Forelimb muscle (tissue), 1 donor: ENCODE results near the gene LRRC23. TPM values are rescaled to one million over a fixed set of nuclear protein-coding genes. Genes with fewer than 3 reads are reported as not detected.
"Not testable (repeated sequence)": the region's sequence is repeated elsewhere in the genome, so short reads cannot be mapped to it uniquely, and the experiment has no call there.

Experiments
- DNase-seq: peaks from one replicate; pipeline ENCODE4 v3.0.0-alpha.2; 2013; ENCODE audit warnings: low read depth
- polyA plus RNA-seq: library from polyadenylated mRNA; unstranded; fragments of 120-200 nt; gene quantifications from one replicate; pipeline ENCODE4 v1.2.1, GENCODE V29; 2013; ENCODE audit not compliant: insufficient read length

The LRRC23 gene
- polyA plus RNA-seq, 1 donor = 10.5 TPM

DNA sequence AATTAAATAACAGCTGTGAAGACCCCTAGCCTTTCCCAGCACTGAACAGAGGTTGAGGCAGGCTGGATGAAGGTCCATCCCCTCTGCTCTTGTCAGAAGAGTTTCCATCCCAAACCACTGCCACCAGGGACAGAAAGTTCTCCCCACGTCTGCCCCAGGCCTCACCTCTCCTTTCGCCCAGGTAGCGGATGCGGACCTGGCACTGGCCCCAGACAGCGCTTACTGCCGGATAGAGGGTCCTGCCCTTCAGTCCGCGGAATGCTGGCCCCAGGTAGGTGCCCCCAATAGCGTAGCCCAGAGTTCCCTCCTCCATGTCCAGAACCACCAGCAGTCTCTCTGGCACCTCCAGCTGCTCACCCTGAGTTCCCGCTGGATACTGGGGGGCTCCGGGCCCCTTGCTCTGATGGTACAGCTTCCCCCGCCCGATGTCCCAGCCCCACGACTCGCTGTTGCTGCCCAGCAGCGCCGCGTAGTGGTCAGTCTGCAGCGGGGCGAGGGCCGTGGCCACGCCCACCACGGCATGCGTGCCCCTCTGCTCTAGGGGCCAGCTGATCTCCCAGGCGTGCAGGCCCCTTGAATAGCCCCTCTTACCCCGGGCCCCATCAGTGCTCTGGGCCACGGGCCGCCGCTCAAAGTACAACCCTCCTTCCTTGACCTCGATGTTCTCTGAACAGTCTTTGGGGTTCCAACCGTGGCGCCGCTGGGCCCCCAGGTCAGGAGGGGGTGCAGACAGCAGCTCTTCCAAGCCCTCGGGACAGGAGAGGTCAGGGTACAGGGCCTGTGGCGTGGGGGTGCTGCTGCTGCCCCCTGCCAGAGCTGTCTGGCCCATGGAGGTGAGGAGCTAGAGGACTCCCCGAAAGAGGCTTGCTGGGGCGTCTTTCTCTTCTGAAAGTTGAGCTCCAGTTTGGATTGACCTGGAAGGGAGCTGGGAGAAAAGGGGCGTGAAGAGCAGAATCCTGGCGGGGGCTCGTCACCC, 32.3 kb upstream of the LRRC23 start:
- DNase-seq = no peak

DNA sequence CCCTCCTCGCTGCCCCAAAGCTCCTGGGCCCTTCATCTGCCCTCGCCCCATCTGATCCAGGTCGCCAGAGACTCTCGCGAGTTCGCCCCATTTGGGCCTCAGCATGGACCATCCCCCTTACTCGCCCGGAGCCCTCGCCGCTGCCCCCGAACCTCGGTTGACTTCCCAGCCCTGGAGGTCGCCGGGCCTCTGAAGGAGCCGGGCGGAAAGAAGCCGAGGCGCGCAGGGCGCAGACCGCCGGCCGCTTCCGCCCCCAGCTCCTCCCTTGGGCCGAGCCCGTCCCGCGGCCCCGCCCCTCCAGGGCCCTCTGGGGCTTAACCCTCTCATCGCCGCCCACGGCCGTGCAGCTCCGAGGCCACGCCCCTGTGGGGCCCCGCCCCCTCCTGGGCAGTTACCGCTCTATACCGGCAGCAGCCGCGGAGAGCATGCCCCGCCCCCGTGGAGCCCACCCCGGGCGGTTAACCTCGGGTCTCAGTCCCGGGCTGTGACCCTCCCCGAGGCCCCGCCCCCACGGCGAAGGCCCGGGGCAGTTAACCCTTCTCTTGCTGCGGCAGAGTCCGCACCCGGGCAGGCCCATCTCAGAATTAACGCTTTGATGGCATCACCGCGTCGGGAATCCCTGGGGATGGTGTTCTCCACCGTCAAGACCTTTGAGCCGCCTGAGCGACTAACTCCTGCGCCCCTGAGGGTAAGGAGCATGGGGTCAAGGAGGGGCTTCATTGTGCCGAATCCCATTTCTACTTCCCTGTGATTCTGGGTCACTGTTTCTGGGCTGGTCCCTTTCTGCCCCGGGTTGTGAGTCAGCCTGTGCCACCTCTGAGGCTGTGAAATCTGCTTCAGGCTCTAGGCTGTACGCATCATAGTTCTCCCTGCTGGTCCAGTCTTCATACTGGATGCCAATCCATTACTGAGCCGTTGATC, 31.3 kb upstream of the LRRC23 start, which contains the start of gene SPSB2:
TSS of gene SPSB2 (minus strand) at position 210 of the 921 bp plus-strand sequence. CDS start 402 bp downstream, outside the sequence.
- peak; percentile 83 for DNase-seq

DNA sequence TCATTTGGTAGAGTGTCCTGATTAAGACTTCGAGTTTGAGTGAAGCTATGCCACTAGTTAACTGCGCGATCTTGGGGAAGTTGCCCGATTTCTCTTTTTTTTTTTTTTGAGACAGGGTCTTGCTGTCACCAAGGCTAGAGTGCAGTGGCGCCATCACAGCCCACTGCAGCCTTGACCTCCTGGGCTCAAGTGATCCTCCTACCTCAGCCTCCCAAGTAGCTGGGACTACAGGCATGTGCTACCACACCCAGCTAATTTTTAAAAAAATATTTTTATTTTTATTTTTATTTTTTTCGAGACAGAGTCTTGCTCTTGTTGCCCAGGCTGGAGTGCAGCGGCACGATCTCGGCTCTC, 30.6 kb upstream of the LRRC23 start:
- not testable (repeated sequence) for DNase-seq

DNA sequence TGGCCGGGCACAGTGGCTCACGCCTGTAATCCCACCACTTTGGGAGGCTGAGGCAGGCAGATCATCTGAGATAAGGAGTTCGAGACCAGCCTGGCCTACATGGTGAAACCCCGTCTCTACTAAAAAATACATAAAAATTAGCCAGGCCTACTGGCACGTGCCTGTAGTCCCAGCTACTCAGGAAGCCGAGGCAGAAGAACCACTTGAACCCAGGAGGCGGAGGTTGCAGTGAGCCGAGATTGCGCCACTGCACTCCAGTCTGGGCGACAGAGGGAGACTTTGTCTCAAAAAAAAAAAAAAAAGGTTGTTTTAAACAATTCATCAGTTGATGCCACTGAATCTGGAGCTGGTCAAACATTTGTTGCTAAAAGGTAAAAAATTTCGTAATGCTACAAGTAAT, 24.8 kb upstream of the LRRC23 start:
- not testable (repeated sequence) for DNase-seq

DNA sequence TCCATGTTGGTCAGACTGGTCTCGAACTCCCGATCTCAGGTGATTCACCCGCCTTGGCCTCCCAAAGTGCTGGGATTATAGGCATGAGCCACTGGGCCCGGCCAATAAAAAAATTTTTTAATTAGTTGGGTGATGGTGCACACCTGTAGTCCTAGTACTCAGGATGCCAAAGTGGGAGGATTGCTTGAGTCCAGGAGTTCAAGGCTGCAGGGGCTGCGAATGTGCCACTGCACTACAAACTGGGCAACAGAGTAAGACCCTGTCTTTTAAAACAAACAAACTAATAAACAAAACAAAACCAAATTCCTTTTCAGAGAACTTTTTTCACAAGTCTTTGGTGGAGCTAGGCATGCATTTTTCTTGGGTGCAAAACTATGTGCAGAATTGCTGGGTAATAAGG, 21.4 kb upstream of the LRRC23 start:
- DNase-seq = no peak

DNA sequence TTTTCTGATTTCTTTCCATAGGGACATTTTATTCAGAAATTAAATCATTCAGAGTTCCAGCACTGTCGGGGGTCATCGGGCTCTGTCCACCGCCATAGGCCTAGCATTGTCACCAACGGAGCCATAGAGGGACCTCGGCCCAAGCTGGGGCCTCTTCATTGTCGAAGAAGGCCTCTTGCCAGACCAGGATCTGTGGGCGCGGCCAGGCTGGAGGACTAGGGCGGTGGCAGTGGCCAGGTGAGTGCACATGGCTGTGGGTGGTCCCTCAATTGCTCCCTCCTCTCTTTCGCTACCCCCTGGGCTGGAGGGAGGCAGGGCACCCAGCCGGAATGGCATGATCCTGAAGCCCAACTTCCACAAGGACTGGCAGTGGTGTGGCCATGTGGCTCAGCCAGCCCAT, 20.9 kb upstream of the LRRC23 start:
- DNase-seq = no peak

DNA sequence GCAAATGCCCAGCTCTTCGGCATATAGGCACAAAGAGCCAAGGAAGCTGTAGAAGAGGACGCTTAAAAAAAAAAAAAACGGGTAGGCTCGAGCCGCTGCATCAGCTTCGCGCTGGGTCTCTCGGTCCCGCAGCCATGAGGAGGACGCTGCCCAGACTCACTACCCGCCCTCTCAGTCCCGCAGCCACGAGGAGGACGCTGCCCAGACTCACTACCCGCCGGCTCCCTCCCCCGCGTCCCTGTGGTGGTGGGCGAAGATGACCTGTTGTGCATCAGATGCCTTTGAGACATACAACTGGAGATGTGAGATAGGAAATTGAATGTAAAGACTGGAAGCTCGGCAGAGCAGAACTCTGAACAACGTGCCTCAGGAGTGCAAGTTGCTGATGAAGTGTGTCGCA, 20.1 kb upstream of the LRRC23 start:
- DNase-seq = no peak

DNA sequence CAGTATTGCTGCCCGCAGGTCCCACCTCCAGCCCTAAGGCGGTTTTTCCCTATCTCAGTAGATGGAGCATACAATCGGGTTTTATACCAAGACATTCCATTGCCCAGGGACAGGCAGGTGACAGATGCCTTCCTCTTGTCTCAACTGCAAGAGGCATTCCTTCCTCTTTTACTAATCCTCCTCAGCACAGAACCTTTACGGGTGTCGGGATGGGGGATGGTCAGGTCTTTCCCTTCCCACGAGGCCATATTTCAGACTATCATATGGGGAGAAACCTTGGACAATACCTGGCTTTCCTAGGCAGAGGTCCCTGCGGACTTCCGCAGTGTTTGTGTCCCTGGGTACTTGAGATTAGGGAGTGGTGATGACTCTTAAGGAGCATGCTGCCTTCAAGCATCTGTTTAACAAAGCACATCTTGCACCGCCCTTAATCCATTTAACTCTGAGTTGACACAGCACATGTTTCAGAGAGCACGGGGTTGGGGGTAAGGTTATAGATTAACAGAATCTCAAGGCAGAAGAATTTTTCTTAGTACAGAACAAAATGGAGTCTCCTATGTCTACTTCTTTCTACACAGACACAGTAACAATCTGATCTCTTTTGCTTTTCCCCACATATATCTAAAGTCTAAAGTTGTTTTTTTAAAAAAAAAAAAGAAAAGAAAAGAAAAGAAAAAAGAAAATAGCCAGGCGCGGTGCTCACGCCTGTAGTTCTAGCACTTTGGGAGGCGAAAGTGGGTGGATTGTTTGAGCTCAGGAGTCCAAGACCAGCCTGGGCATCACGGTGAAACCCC, 18.2 kb upstream of the LRRC23 start:
- not testable (repeated sequence) for DNase-seq

DNA sequence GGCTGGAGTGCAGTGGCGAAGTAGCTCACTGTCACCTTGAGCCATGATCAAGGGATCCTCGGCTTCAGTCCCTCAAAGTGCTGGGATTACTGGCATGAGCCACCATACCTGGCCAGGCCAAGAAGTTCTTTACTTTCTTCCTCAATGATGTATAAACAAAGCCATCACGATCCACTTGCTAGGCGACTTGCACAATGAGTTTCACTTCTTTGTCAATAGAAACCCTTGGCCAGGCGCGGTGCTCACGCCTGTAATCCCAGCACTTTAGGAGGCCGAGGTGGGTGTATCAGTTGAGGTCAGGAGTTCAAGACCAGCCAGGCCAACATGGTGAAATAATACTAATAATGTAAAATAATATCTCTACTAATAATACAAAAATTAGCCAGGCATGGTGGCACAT, 17.2 kb upstream of the LRRC23 start:
- no peak for DNase-seq

DNA sequence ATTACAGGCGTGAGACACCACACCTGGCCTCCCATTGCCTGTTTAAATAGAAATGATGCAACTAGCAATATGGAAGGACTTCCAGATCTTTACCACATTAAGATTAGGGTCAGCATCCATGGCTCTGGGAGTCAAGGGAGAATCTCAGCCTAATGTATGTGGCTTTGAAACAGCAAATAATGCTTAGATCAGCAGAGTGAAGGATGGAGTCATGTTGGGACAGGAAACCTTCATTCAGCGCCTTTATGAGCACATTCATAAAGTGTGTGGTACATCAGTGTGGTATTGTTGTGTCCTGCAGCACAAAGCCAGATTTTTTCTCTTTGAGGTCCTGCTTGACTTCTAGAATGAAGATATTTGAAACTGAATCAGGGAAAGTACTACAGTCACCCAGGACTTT, 16.3 kb upstream of the LRRC23 start:
- no peak for DNase-seq

DNA sequence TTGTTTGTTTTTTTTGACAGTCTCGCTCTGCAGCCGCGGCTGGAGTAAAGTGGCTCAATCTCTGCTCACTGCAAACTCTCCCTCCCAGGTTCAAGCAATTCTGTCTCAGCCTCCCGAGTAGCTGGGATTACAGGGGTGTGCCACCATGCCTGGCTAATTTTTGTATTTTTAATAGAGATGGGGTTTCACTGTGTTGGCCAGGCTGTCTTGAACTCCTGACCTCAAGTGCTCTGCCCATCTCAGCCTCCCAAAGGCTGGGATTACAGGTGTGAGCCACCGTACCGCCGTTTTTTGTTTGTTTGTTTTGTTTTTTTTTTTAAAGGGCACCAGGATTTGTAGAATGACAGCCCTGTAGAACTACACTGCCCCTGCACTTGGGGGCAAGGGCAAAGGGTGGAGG, 15.8 kb upstream of the LRRC23 start:
- DNase-seq = not testable (repeated sequence)

DNA sequence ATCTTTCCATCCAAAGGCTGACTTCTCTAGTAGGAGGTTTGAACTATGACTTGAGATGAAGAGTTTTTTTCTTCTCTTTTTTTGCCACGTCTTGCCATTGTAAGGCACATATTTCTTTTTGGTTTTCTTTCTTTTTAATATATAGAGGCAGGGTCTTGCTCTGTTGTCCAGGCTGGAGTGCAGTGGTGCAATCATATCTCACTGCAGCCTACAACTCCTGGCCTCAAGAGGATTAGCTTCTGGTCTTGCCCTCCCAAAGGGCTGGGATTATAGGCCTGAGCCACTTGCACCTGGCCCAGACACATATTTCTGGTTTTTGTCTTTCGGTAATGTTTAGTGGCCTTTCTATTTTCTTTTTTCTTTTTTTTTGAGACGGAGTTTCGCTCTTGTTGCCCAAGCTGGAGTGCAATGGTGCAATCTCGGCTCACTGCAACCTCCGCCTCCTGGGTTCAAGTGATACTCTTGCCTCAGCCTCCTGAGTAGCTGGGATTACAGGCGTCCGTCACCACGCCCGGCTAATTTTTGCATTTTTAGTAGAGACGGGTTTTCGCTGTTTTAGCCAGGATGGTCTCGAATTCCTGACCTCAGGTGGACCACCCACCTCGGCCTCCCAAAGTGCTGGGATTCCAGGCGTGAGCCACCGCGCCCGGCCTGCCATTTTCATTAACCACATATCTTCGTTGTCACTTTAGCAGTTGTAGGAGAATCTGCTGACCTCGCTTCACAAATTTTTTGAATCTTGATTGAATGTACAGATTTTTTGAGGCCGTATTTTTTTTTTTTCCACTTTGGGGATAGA, 14.6 kb upstream of the LRRC23 start:
- DNase-seq = not testable (repeated sequence)

DNA sequence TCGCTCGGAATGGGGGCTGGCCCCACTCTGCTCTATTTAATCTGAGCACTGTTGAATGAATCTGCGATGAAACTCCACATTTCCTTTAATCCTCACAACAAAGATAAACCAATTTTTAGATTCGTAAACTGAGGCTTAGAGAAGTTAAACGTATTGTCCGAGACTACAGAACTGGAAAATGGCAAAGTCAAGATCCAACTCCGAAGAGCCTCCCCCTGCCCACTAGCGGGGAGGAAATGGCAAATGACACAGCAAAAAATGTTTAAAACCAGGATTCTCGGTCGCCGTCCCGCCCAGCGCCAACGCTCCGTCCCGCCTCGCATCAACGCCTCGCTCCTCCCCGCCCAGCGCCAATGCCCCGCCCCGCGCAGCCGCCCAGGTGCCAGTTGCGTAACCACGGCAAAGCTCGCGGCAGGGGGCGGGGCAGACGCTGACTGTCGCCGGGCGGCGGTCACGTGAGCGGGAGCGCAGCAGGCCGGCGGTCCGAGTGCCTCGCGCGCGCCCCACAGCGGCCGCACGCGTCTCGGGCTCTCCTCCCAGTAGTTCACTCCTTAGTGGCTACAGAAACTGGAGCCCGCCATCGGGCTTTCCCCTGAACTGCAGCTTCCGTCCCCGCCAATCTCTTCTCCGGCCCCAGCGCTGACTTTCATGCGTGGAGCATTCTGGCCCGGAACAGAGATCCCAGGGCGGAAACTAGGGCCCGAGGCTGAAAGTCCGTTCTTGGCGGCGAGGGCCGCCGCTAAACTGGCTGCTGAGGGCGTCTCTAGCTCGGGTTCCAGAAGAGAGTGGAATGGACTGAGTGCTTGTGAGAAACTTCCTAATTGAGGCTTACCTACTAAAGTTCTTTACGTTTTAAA, 13.6 kb upstream of the LRRC23 start:
- DNase-seq = peak; percentile 90

DNA sequence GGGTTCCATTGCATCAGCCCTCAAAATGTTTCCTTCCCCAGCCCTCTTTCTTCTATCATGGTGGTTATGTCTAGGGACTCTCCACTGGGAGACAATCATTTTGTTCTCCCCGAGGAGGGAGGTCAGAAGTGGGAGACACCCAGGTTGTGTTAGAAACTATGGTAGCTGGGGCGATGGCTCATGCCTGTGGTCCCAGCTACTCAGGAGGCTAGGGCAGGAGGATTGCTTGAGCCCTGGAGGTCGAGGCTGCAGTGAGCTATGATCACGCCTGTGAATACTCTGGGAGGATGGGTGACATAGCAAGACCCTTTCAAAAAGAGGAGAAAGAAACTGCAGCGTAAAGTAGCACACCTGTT, 13.0 kb upstream of the LRRC23 start:
- no peak for DNase-seq

DNA sequence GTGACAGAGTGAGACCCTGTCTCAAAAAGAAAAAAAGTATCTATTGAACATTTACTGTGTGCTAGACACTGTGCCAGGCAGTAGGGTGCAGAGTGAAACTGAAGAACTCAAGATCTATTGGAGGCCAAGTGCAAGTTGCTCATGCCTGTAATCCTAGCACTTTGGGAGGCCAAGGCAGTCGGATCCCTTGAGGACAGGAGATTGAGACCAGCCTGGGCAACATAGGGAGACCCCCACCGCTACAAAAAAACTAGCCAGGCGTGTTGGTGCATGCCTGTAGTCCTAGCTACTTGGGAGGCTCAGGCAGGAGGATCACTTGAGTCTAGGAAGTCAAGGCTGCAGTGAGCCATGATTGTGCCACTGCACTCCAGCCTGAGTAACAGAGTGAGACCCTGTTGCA, 11.9 kb upstream of the LRRC23 start:
- DNase-seq = not testable (repeated sequence)

DNA sequence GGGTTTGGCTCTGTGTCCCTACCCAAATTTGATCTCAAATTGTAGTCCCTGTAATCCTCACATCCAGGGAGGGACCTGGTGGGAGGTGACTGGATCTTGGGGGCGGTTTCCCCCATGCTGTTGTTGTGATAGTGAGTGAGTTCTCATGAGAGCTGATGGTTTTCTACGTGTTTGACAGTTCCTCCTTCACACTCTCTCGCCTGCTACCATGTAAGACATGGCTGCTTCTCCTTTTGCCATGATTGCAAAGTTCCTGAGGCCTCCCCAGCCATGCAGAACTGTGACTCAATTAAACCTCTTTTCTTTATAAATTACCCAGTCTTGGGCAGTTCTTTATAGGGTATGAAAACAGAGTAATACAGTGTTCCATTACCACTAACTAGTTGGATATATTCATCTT, 10.3 kb upstream of the LRRC23 start:
- no peak for DNase-seq

DNA sequence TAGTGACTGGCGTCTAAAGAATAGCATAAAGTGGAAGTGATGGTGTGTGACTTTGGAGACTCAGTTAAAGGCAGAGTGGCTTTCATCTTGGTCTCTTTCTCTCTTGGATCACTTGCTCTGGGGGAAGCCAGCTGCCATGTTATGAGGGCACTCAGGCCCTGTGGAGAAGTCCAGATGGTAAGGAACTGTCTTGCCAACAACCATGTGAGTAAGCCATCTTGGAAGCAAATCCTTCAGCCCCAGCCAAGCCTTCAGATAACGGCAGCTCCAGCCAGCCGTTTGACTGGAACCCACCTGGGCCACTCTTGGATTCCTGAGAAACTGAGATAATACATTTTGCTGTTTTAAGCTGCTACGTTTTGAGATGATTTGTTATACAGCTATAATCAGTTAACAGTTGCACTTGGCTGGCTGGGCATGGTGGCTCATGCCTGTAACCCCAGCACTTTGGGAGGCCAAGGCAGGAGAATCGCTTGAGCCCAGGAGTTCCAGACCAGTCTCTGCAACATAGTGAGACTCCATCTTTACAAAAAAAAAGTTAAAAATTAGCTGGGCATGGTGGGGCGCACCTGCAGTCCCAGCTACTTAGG, 7.7 kb upstream of the LRRC23 start:
- DNase-seq = no peak

DNA sequence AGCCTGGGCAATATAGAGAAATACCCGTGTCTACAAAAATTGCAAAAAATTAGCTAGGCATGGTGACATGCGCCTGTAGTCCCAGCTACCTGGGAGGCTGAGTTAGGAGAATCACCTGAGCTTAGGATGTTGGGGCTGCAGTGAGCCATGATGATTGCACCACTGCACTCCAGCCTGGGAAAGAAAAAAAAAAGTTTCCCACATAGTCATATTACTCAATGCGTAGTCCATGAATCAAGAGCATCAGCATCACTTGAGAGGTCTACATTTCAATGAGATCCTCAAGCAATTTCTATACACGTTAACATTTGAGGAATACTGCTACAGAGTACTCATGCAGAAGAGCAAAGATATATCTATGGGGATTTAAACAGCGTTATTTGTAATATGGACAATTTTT, 5.2 kb upstream of the LRRC23 start:
- DNase-seq = no peak

DNA sequence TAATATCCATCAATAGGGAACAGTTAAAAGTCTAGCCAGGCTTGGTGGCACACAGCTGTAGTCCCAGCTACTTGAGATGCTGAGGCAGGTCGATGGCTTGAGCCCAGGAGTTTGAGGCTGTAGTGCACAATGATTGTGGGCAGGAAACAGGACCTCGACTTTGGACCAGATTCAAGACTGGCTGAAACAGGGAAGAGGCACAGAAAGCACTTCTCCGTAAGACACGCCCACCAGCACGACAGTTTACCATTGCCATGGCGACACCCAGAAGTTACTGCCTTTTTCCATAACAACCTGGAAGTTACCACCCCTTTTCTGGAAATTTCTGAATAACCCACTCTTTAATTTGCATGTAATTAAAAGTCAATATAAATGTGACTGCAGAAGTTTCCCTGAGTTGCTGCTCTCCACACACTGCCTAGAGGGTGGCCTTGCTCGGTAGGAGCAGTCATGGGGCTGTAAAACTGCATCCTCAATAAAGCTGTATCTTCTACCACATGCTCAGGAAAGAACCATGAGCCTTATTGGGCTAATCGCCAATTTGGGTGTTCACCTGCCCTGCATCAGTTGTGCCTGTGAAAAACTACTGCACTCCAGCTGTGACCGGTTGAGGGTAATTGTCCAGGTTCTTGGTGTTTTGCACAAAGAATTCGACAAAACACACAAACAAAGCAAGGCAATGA, 4.6 kb upstream of the LRRC23 start:
- peak; percentile 32 for DNase-seq
